Panc1 (cell line): ENCODE data around the gene VPS13A. TPM values are rescaled to one million over a fixed set of nuclear protein-coding genes. Genes with fewer than 3 reads are reported as not detected.
"Not testable (repeated sequence)": the region's sequence is repeated elsewhere in the genome, so short reads cannot be mapped to it uniquely, and the experiment has no call there.

ENCODE experiments used
- ATAC-seq: fragments of 200-7000 bp; cut with Tn5 transposase; 2 replicates; pipeline ENCODE4 v1.9.1; 2020; ENCODE audit warnings: mild to moderate bottlenecking, moderate library complexity
- BruUV-seq: library from RNA; stranded (reverse); fragments of 400-500 nt; replicated peaks from 2 replicates; lab custom pipeline; 2021; lab: Mats Ljungman, UMichigan
- CTCF ChIA-PET: fragments of 300-600 bp; sonication (Branson Sonifier 250); formaldehyde crosslinking; loops from one replicate; lab custom pipeline; 2022; ENCODE audit warnings: antibody characterized with exemption; lab: Charles Lee
- POLR2A ChIA-PET: fragments of 300-600 bp; sonication (Branson Sonifier 250); formaldehyde crosslinking; loops from one replicate; lab custom pipeline; 2022; ENCODE audit warnings: antibody characterized with exemption; lab: Charles Lee
- DNase-seq: peaks from one replicate; pipeline ENCODE4 v3.0.0-alpha.2; 2010; ENCODE audit warnings: low read depth, low spot score
- H3K27ac ChIP-seq: 2 replicates; pipeline ENCODE4 v1.5.1; 2011; ENCODE audit warnings: mild to moderate bottlenecking, low read length, inconsistent platforms
- H3K27me3 ChIP-seq: fragments of 200-500 bp; sonication (Bioruptor generic); 2 replicates; pipeline ENCODE4 v1.6.0; 2014; ENCODE audit warnings: low read length, inconsistent platforms; ENCODE audit not compliant: control insufficient read depth, insufficient read depth
- H3K36me3 ChIP-seq: fragments of 200-500 bp; sonication (Bioruptor generic); 2 replicates; pipeline ENCODE4 v1.5.1; 2014; ENCODE audit warnings: inconsistent platforms, mild to moderate bottlenecking, low read length, moderate library complexity; ENCODE audit not compliant: control insufficient read depth, insufficient read depth
- H3K4me1 ChIP-seq: 2 replicates; pipeline ENCODE4 v1.5.1; 2011; ENCODE audit warnings: inconsistent platforms, mild to moderate bottlenecking, low read length, moderate library complexity; ENCODE audit not compliant: control insufficient read depth, insufficient read depth
- H3K4me3 ChIP-seq, 2 experiments: 2 replicates each; pipeline ENCODE4 v1.5.1; 2011 to 2012; ENCODE audit warnings: low read depth in 2 of 2, low read length in 2 of 2, mild to moderate bottlenecking in 2 of 2, inconsistent platforms in 1 of 2, moderate library complexity in 1 of 2
- H3K9me3 ChIP-seq: fragments of 200-500 bp; sonication (Bioruptor generic); 2 replicates; pipeline ENCODE4 v1.5.1; 2014; ENCODE audit warnings: low read depth, mild to moderate bottlenecking, inconsistent platforms, low read length, moderate library complexity; ENCODE audit not compliant: control insufficient read depth, insufficient read depth
- POLR2AphosphoS5 ChIP-seq: IDR thresholded peaks from 2 replicates; pipeline ENCODE4 v1.6.1; 2012; ENCODE audit warnings: mild to moderate bottlenecking, low read depth, low read length, moderate library complexity
- SIN3A ChIP-seq: IDR thresholded peaks from 2 replicates; pipeline ENCODE4 v1.6.1; 2012; ENCODE audit warnings: low read depth, mild to moderate bottlenecking, low read length, moderate library complexity, borderline replicate concordance; ENCODE audit not compliant: insufficient read depth
- TCF7L2 ChIP-seq: IDR thresholded peaks from 2 replicates; pipeline ENCODE4 v1.6.1; 2011; ENCODE audit warnings: mild to moderate bottlenecking, low read depth, low read length, inconsistent platforms
- in situ Hi-C: cut with HindIII; loops from 2 replicates; pipeline ENCODE4 v1.10.0; 2016; ENCODE audit warnings: low sequenced_read_pairs, low pct_unique_long_range_greater_than_20kb
- intact Hi-C: fragments of 100-400 bp; cut with micrococcal nuclease; formaldehyde crosslinking; loops from one replicate; pipeline ENCODE4 v1.10.0; 2022; ENCODE audit not compliant: unreplicated experiment
- total RNA-seq: library from RNA; stranded (reverse); gene quantifications from one replicate; pipeline ENCODE4 v1.2.1, GENCODE V29; 2021; ENCODE audit not compliant: unreplicated experiment
- TF ChIP-seq, protein P1 (sequence below), 2 experiments: IDR thresholded peaks; 2 replicates each; pipeline ENCODE4 v1.6.1; 2011 to 2012; ENCODE audit warnings: low read depth in 2 of 2, control low read depth in 1 of 2, low read length in 1 of 2, mild to moderate bottlenecking in 1 of 2, moderate library complexity in 1 of 2; ENCODE audit not compliant: insufficient read depth in 1 of 2
- TF ChIP-seq, protein P2 (sequence below): fragments of 450-650 bp; IDR thresholded peaks from 2 replicates; pipeline ENCODE4 v1.5.1; 2017; ENCODE audit warnings: mild to moderate bottlenecking

Gene VPS13A
- total RNA-seq, 1 experiment from 2014 or later = 26.1 TPM

DNA sequence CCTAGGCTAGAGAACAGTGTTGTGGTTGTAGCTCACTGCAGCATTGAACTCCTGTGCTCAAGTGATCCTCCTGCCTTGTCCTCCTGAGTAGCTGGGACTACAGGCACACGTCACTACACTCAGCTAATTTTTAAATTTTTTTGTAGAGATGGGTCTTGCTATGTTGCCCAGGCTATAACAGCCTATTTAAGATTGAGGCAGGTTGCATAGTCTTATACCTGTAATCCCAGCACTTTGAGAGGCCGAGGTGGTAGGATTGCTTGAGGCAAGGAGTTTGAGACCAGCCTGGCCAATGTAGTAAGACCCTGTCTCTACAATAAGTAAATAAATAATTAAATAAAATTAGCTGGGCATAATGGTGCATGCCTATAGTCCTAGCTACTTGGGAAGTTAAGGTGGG, 79.9 kb downstream of the VPS13A start:
- Histone ChIP-seq H3K4me3 (no peak overlapping the region), H3K27me3 (no peaks in the 10 kb centered on the region), H3K36me3 (no peaks in the 10 kb centered on the region), H3K4me1 (no peaks in the 10 kb centered on the region), H3K9me3 (no peaks in the 10 kb centered on the region), H3K27ac (no peak overlapping the region)
- DNase-seq (no peak), ATAC-seq (no peak)
- intact Hi-C loops (no loop called here), in situ Hi-C loops (no loop called here)
- CTCF ChIA-PET = no interaction called here
- TF ChIP-seq TCF7L2 (no peak), SIN3A (no peak), POLR2AphosphoS5 (no peak)
- TF ChIP-seq, protein P1, sequence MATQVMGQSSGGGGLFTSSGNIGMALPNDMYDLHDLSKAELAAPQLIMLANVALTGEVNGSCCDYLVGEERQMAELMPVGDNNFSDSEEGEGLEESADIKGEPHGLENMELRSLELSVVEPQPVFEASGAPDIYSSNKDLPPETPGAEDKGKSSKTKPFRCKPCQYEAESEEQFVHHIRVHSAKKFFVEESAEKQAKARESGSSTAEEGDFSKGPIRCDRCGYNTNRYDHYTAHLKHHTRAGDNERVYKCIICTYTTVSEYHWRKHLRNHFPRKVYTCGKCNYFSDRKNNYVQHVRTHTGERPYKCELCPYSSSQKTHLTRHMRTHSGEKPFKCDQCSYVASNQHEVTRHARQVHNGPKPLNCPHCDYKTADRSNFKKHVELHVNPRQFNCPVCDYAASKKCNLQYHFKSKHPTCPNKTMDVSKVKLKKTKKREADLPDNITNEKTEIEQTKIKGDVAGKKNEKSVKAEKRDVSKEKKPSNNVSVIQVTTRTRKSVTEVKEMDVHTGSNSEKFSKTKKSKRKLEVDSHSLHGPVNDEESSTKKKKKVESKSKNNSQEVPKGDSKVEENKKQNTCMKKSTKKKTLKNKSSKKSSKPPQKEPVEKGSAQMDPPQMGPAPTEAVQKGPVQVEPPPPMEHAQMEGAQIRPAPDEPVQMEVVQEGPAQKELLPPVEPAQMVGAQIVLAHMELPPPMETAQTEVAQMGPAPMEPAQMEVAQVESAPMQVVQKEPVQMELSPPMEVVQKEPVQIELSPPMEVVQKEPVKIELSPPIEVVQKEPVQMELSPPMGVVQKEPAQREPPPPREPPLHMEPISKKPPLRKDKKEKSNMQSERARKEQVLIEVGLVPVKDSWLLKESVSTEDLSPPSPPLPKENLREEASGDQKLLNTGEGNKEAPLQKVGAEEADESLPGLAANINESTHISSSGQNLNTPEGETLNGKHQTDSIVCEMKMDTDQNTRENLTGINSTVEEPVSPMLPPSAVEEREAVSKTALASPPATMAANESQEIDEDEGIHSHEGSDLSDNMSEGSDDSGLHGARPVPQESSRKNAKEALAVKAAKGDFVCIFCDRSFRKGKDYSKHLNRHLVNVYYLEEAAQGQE (IDR thresholded peaks at IDR 0.05; ENCODE audit: insufficient read depth in 1 of 2, low read depth in 2 of 2, low read length in 1 of 2) = no peak
- TF ChIP-seq, protein P2, sequence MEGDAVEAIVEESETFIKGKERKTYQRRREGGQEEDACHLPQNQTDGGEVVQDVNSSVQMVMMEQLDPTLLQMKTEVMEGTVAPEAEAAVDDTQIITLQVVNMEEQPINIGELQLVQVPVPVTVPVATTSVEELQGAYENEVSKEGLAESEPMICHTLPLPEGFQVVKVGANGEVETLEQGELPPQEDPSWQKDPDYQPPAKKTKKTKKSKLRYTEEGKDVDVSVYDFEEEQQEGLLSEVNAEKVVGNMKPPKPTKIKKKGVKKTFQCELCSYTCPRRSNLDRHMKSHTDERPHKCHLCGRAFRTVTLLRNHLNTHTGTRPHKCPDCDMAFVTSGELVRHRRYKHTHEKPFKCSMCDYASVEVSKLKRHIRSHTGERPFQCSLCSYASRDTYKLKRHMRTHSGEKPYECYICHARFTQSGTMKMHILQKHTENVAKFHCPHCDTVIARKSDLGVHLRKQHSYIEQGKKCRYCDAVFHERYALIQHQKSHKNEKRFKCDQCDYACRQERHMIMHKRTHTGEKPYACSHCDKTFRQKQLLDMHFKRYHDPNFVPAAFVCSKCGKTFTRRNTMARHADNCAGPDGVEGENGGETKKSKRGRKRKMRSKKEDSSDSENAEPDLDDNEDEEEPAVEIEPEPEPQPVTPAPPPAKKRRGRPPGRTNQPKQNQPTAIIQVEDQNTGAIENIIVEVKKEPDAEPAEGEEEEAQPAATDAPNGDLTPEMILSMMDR = no peak
- BruUV-seq = no TSS peak
- POLR2A ChIA-PET = no interaction called here

DNA sequence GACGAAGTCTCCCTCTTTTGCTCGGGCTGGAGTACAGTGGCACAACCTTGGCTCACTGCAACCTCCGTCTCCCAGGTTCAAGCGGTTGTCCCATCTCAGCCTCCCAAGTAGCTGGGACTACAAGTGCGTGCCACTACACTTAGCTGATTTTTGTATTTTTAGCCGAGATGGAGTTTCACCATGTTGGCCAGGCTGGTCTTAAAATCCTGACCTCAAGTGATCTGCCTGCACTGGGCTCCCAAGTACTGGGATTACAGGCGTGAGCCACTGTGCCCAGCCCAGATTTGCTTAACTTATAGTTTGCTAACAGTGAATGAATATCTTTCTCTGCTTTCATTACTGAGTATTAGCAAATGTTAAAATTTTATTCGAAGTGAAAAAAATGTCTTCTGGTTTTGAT, 84.3 kb downstream of the VPS13A start:
- H3K27me3 ChIP-seq = no peaks in the 10 kb centered on the region
- ChIA-PET POLR2A (no interaction called here), CTCF (no interaction called here)
- BruUV-seq = no TSS peak
- no peak for TF ChIP-seq TCF7L2
- TF ChIP-seq, protein P2 = no peak
- TF ChIP-seq, protein P1 (IDR thresholded peaks at IDR 0.05; ENCODE audit: insufficient read depth in 1 of 2, low read depth in 2 of 2, low read length in 1 of 2) = no peak
- no peak for TF ChIP-seq POLR2AphosphoS5
- no peak for TF ChIP-seq SIN3A
- no peaks in the 10 kb centered on the region for H3K9me3 ChIP-seq
- no peaks in the 10 kb centered on the region for H3K36me3 ChIP-seq
- H3K4me1 ChIP-seq = no peaks in the 10 kb centered on the region
- ATAC-seq (no peak), DNase-seq (no peak)
- in situ Hi-C loops = no loop called here
- no peak overlapping the region for H3K27ac ChIP-seq
- intact Hi-C loops = no loop called here
- H3K4me3 ChIP-seq = no peak overlapping the region

DNA sequence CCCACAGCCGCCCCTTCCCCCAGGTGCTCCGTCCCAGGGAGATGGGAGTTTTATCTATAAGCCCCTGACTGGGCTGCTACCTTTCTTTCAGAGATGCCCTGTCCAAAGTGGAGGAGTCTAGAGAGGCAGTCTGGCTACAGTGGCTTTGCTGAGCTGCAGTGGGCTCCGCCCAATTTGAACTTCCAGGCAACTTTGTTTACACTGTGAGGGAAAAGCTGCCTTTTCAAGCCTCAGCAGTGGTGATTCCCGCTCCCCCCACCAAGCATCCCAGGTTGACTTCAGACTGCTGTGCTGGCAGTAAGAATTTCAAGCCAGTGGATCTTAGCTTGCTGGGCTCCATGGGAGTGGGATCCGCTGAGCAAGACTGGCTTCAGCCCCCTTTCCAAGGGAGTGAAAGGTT, 90.4 kb downstream of the VPS13A start:
- intact Hi-C loops, ATAC-seq, POLR2A ChIA-PET: not testable (repeated sequence)

More for the DNA sequence above, 90.4 kb downstream of the VPS13A start:
- H3K4me1 ChIP-seq, CTCF ChIA-PET, DNase-seq, H3K9me3 ChIP-seq, in situ Hi-C loops, H3K4me3 ChIP-seq, H3K27me3 ChIP-seq, H3K36me3 ChIP-seq, H3K27ac ChIP-seq, BruUV-seq: not testable (repeated sequence)
